Muscle layer of colon (tissue), 2 donors: Measurements from ENCODE around the gene AMPD2.

Experiments used
- H3K27ac ChIP-seq: one replicate; pipeline ENCODE4 v1.7.0; 2013; ENCODE audit warnings: low read depth, mild to moderate bottlenecking, low read length, moderate library complexity
- H3K27me3 ChIP-seq, 2 donors: one replicate each; pipeline ENCODE4 v1.7.0; 2013; ENCODE audit warnings: low read length in 2 of 2, mild to moderate bottlenecking in 2 of 2; ENCODE audit not compliant: insufficient read depth in 2 of 2, control insufficient read depth in 1 of 2
- H3K36me3 ChIP-seq: one replicate; pipeline ENCODE4 v1.7.0; 2013; ENCODE audit warnings: mild to moderate bottlenecking, low read length; ENCODE audit not compliant: insufficient read depth
- H3K4me1 ChIP-seq: one replicate; pipeline ENCODE4 v1.7.0; 2013; ENCODE audit warnings: mild to moderate bottlenecking, low read length; ENCODE audit not compliant: insufficient read depth
- H3K4me3 ChIP-seq, 2 donors: one replicate each; pipeline ENCODE4 v1.7.0; 2013; ENCODE audit warnings: low read length in 2 of 2, low read depth in 1 of 2, mild to moderate bottlenecking in 1 of 2, moderate library complexity in 1 of 2
- H3K9ac ChIP-seq: one replicate; pipeline ENCODE4 v1.7.0; 2013; ENCODE audit warnings: low read length
- H3K9me3 ChIP-seq: one replicate; pipeline ENCODE4 v1.7.0; 2013; ENCODE audit warnings: mild to moderate bottlenecking, low read length
- donor health status: abdominal sarcoma.
- donor health status: Adenocarcinoma of cecum.

AMPD2 gene

DNA sequence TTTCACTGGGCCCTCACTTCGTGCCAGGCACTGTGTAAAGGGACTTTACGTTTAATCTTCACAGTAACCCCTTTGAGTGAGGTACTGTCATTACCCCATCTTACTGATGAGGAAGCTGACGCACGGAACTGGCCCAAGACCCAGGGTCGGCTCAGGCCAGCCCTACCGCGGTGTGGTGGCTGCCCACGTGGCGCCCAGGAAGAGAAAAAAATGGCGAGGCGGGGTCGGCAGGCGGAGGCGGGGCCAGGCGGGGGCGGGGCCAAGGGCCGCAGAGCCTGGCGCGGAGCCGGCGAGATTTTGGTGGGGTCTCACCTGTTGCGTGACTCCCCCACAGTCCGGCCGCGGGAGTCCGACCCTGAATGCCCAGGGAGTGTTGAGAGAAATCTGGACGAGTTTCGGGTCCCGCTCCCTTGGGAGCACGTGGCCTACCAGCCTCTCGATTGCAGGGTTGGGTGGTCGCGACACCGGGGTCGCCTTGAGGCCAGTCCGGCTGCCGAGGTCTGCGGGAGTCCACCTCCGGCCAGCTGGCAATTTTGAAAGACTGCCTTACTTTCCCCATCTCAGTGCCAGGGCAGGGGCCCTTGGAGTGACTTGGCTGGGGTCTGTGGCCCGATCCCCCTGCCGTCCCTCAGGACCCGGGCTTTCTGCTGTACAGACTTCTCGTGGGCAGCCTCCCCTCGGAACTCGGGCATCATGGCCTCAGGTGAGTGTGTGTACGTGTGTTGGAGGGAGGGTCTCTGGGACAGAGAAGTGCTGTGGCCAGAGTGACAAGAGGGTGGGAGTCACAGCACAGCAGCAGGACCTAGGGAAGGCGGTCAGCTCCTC lies at the start of gene AMPD2, which contains the start of gene GNAT2:
TSS of gene AMPD2 (plus strand) at position 262 of the 825 bp plus-strand sequence. CDS start 1,339 bp downstream, outside the sequence.
TSS of gene GNAT2 (minus strand) at position 41 of the 825 bp plus-strand sequence. CDS start 6,746 bp downstream, outside the sequence.
- peak within 1 kb of the TSS; percentile 76 for H3K9ac ChIP-seq
- H3K36me3 ChIP-seq: no peaks in the 10 kb centered on the region
- H3K27ac ChIP-seq: peak within 1 kb of the TSS; percentile 82
- peak within 1 kb of the TSS; percentile 72 to 97 for H3K4me3 ChIP-seq
- no peaks in the 10 kb centered on the region for H3K9me3 ChIP-seq
- H3K4me1 ChIP-seq: peaks cover 35% of the 10 kb centered on the region
- H3K27me3 ChIP-seq: no peaks in the 10 kb centered on the region

GRCh38 chr1:109570414-109570813 lies 49.2 kb upstream of the AMPD2 start:
- Histone ChIP-seq H3K4me1 (peaks cover 26% of the 10 kb centered on the region), H3K9me3 (no peaks in the 10 kb centered on the region), H3K27me3 (no peaks in the 10 kb centered on the region), H3K4me3 (no peak overlapping the region), H3K36me3 (no peaks in the 10 kb centered on the region), H3K27ac (no peak overlapping the region), H3K9ac (no peak overlapping the region)

- Histone ChIP-seq H3K9me3 (no peaks in the 10 kb centered on the region), H3K27me3 (no peaks in the 10 kb centered on the region), H3K27ac (no peak overlapping the region), H3K36me3 (no peaks in the 10 kb centered on the region), H3K9ac (no peak overlapping the region), H3K4me3 (no peak overlapping the region), H3K4me1 (peaks cover 15% of the 10 kb centered on the region)
Observed at GRCh38 chr1:109573785-109574184, 45.9 kb upstream of the AMPD2 start.

DNA sequence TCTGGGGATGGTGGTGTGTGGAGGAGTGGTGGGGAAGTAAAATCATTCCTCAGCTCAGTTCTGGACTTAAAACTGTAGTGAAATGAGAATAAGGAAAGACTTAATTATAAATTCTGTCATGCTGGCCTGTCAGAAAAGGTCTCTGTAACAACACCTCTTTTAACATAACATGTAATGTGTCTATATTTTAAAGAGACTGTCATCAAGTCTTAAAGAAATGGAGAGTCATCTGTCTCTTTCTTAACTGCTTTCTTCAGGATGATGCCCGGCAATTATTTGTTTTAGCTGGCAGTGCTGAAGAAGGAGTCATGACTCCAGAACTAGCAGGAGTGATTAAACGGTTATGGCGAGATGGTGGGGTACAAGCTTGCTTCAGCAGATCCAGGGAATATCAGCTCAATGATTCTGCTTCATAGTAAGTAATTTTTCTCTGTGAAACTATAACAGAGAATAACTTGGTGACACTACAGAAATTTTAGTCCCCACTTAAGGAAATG lies 40.6 kb upstream of the AMPD2 start:
- H3K36me3 ChIP-seq: peaks cover 18% of the 10 kb centered on the region
- H3K9ac ChIP-seq: no peak overlapping the region
- H3K27me3 ChIP-seq: no peaks in the 10 kb centered on the region
- H3K4me1 ChIP-seq: peaks cover 13% of the 10 kb centered on the region
- no peaks in the 10 kb centered on the region for H3K9me3 ChIP-seq
- no peak overlapping the region for H3K4me3 ChIP-seq
- no peak overlapping the region for H3K27ac ChIP-seq

GRCh38 chr1:109579491-109579890 lies 40.1 kb upstream of the AMPD2 start:
- Histone ChIP-seq H3K4me1 (peaks cover 13% of the 10 kb centered on the region), H3K9ac (no peak overlapping the region), H3K27ac (no peak overlapping the region), H3K9me3 (no peaks in the 10 kb centered on the region), H3K27me3 (no peaks in the 10 kb centered on the region), H3K4me3 (no peak overlapping the region), H3K36me3 (peaks cover 20% of the 10 kb centered on the region)

- peaks cover 36% of the 10 kb centered on the region for H3K36me3 ChIP-seq
- H3K9me3 ChIP-seq: no peaks in the 10 kb centered on the region
- no peak overlapping the region for H3K9ac ChIP-seq
Observed at GRCh38 chr1:109582021-109582420, 37.6 kb upstream of the AMPD2 start.

DNA sequence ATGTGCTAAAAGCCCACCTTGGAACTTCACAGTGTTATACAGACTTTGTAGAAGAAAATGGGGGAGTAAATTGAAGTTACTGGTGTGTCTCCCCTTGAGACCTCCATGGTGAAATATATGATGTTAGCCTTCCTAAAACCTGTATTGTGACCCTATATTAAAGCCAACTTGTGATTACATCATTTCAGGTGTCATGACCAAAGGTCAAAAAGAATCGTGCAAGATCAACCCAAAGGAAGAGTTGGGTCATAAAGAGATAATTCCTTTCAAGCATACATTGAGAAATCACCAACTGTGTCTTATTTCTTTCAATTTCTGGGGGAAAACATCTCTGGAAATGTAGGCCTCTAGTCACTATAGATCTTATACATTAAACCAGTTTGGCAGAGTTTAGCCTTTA lies 34.9 kb upstream of the AMPD2 start:
- H3K9me3 ChIP-seq: no peaks in the 10 kb centered on the region
- no peak overlapping the region for H3K9ac ChIP-seq
- no peaks in the 10 kb centered on the region for H3K27me3 ChIP-seq
- no peak overlapping the region for H3K27ac ChIP-seq
- H3K4me3 ChIP-seq: no peak overlapping the region
- H3K36me3 ChIP-seq: peaks cover 50% of the 10 kb centered on the region
- H3K4me1 ChIP-seq: no peaks in the 10 kb centered on the region

More at GRCh38 chr1:109582021-109582420, 37.6 kb upstream of the AMPD2 start:
- Histone ChIP-seq H3K27ac (no peak overlapping the region), H3K27me3 (no peaks in the 10 kb centered on the region), H3K4me3 (no peak overlapping the region), H3K4me1 (peaks cover 13% of the 10 kb centered on the region)

DNA sequence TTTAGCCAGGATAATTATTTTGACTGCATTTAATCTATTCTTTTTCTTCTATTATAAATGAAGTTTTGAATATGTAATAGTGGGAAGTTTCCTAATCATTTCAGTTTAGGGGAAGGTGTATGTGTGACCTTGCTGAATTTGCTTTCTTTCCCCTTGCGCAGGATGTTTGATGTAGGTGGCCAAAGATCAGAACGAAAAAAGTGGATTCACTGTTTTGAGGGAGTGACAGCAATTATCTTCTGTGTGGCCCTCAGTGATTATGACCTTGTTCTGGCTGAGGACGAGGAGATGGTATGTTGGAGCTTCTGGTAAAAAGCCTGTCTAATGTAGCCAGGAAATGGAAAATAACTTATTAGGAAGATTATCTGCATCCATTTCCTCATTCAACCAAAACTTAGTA lies 33.6 kb upstream of the AMPD2 start:
- H3K9me3 ChIP-seq: no peaks in the 10 kb centered on the region
- no peak overlapping the region for H3K27ac ChIP-seq
- no peak overlapping the region for H3K9ac ChIP-seq
- H3K36me3 ChIP-seq: peaks cover 43% of the 10 kb centered on the region
- H3K4me1 ChIP-seq: no peaks in the 10 kb centered on the region
- H3K4me3 ChIP-seq: no peak overlapping the region
- no peaks in the 10 kb centered on the region for H3K27me3 ChIP-seq

DNA sequence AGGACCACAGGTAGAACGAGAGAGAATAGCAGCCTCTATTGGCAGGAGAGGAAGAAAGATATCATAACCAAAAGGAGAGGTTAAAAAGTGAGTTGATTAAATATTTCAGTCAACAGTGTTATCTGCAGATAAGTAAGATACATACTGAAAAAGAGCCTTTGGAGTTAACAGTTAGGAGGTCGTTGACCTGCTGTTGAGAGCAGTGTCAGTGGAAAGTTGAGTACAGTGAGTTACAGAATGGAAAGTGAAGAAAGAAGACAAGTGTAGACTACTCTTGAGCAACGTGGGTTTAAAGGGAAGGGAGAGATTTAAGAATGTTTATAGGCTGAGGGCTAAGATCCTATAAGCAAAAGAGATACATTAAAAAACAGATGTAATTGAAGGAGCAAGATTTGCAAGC lies 30.5 kb upstream of the AMPD2 start:
- H3K9ac ChIP-seq: no peak overlapping the region
- H3K4me3 ChIP-seq: no peak overlapping the region
- peaks cover 50% of the 10 kb centered on the region for H3K36me3 ChIP-seq
- no peaks in the 10 kb centered on the region for H3K27me3 ChIP-seq
- no peaks in the 10 kb centered on the region for H3K4me1 ChIP-seq
- H3K27ac ChIP-seq: no peak overlapping the region
- H3K9me3 ChIP-seq: no peaks in the 10 kb centered on the region

- no peak overlapping the region for H3K27ac ChIP-seq
- no peak overlapping the region for H3K9ac ChIP-seq
- no peaks in the 10 kb centered on the region for H3K27me3 ChIP-seq
- H3K36me3 ChIP-seq: peaks cover 49% of the 10 kb centered on the region
- H3K4me3 ChIP-seq: no peak overlapping the region
- H3K4me1 ChIP-seq: no peaks in the 10 kb centered on the region
- H3K9me3 ChIP-seq: no peaks in the 10 kb centered on the region
Observed at GRCh38 chr1:109589679-109590078, 30.0 kb upstream of the AMPD2 start.

DNA sequence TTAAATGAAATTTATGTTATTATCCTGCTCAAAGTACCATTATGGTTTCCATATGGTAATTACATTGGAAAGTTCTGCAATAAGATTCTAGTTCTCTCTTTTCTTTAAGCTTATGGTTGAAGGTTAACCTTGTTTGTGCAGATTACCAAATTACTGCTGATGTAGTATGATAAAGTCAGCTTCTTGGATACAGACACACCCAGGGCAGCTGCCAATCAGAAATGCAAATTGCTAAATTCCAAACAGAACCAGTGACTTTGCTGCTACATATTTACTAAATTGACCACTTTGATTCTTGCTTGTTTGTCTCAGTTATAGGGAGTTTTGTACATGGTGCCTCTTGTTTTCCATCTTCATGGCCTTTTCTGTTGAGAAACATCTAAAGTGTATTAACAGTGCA lies 26.7 kb upstream of the AMPD2 start:
- no peak overlapping the region for H3K9ac ChIP-seq
- H3K27ac ChIP-seq: no peak overlapping the region
- H3K27me3 ChIP-seq: no peaks in the 10 kb centered on the region
- H3K4me3 ChIP-seq: no peak overlapping the region
- no peaks in the 10 kb centered on the region for H3K4me1 ChIP-seq
- peaks cover 26% of the 10 kb centered on the region for H3K36me3 ChIP-seq
- no peaks in the 10 kb centered on the region for H3K9me3 ChIP-seq

DNA sequence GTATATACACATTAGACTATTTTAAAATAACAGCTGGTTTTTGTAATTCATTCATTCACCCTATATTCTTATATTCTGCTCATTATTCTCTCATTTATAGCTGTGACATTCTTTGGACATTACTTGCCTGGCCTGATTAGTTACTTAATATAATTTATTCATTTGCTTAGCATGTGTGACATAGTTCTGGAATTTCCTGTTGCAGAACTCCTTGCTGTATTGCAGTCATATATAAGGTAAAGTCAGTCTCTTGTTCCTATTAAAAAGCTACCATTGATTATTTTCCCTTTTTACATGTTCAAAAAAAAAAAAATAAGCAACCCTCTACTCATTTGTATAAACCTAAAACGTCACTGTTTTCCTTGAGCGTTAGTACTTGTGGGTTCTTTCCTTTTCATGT lies 24.1 kb upstream of the AMPD2 start:
- Histone ChIP-seq H3K27me3 (no peaks in the 10 kb centered on the region), H3K9me3 (no peaks in the 10 kb centered on the region), H3K4me3 (no peak overlapping the region), H3K9ac (no peak overlapping the region), H3K27ac (no peak overlapping the region), H3K4me1 (no peaks in the 10 kb centered on the region), H3K36me3 (peaks cover 19% of the 10 kb centered on the region)
